IMR-90 (cell line): ENCODE data around the gene DPEP1. TPM values are rescaled to one million over a fixed set of nuclear protein-coding genes. Genes with fewer than 3 reads are reported as not detected.

ENCODE experiments used
- ATAC-seq: fragments of 200-7000 bp; cut with Tn5 transposase; 2 replicates; pipeline ENCODE4 v1.9.1; 2020; ENCODE audit warnings: low read depth, mild to moderate bottlenecking, moderate library complexity
- BruUV-seq: library from RNA; stranded (reverse); fragments of 400-500 nt; replicated peaks from 2 replicates; lab custom pipeline; 2021; lab: Mats Ljungman, UMichigan
- CTCF ChIA-PET: fragments of 300-600 bp; formaldehyde crosslinking; extraction: SDS; loops from one replicate; lab custom pipeline; 2021; ENCODE audit warnings: antibody characterized with exemption; lab: Yijun Ruan, JAX
- POLR2A ChIA-PET: fragments of 300-600 bp; sonication (Branson Sonifier 250); formaldehyde crosslinking; loops from one replicate; lab custom pipeline; 2022; ENCODE audit warnings: antibody characterized with exemption; ENCODE audit not compliant: unreplicated experiment; lab: Charles Lee
- DNase-seq: peaks from one replicate; pipeline ENCODE4 v3.0.0; 2013
- H2AFZ ChIP-seq: replicated peaks from 2 replicates; pipeline ENCODE3; 2013; ENCODE audit warnings: low read length, mild to moderate bottlenecking; ENCODE audit not compliant: poor library complexity
- H2AK5ac ChIP-seq: 2 replicates; pipeline ENCODE4 v1.6.1; 2013; ENCODE audit warnings: low read depth, low read length, inconsistent platforms
- H2AK9ac ChIP-seq: replicated peaks from 2 replicates; pipeline ENCODE3; 2013; ENCODE audit warnings: mild to moderate bottlenecking, low read depth, low read length, moderate library complexity; ENCODE audit not compliant: poor library complexity
- H2BK120ac ChIP-seq: 2 replicates; pipeline ENCODE4 v1.6.1; 2013; ENCODE audit warnings: low read depth, low read length, inconsistent platforms
- H2BK15ac ChIP-seq: 3 replicates; pipeline ENCODE4 v1.6.1; 2013; ENCODE audit warnings: low read depth, low read length, inconsistent platforms
- H2BK20ac ChIP-seq: 2 replicates; pipeline ENCODE4 v1.6.1; 2013; ENCODE audit warnings: low read depth, mild to moderate bottlenecking, inconsistent platforms, low read length, moderate library complexity
- H2BK5ac ChIP-seq: 2 replicates; pipeline ENCODE4 v1.6.1; 2013; ENCODE audit warnings: mild to moderate bottlenecking, low read depth, low read length, inconsistent platforms; ENCODE audit not compliant: poor library complexity, severe bottlenecking
- H3K14ac ChIP-seq: replicated peaks from 2 replicates; pipeline ENCODE4 v1.6.1; 2013; ENCODE audit warnings: low read depth, low read length, inconsistent platforms
- H3K18ac ChIP-seq: 2 replicates; pipeline ENCODE4 v1.6.1; 2013; ENCODE audit warnings: low read depth, low read length, control low read depth
- H3K23ac ChIP-seq: 2 replicates; pipeline ENCODE4 v1.6.1; 2013; ENCODE audit warnings: low read depth, low read length, inconsistent platforms
- H3K27ac ChIP-seq: 2 replicates; pipeline ENCODE4 v1.5.1; 2013; ENCODE audit warnings: mild to moderate bottlenecking, control low read depth, low read length; ENCODE audit not compliant: insufficient read depth
- H3K27me3 ChIP-seq: 2 replicates; pipeline ENCODE4 v1.6.1; 2013; ENCODE audit warnings: low read length; ENCODE audit not compliant: control insufficient read depth, insufficient read depth
- H3K36me3 ChIP-seq: 2 replicates; pipeline ENCODE4 v1.6.1; 2013; ENCODE audit warnings: low read length, mixed read lengths; ENCODE audit not compliant: control insufficient read depth, insufficient read depth
- H3K4ac ChIP-seq: 2 replicates; pipeline ENCODE4 v1.6.1; 2013; ENCODE audit warnings: low read depth, low read length, inconsistent platforms
- H3K4me1 ChIP-seq: 2 replicates; pipeline ENCODE4 v1.6.1; 2013; ENCODE audit warnings: low read length, mixed read lengths; ENCODE audit not compliant: control insufficient read depth, insufficient read depth
- H3K4me2 ChIP-seq: 2 replicates; pipeline ENCODE4 v1.6.1; 2013; ENCODE audit warnings: low read depth, mild to moderate bottlenecking, control low read depth, low read length, moderate library complexity
- H3K4me3 ChIP-seq: 2 replicates; pipeline ENCODE4 v1.5.1; 2013; ENCODE audit warnings: low read depth, mild to moderate bottlenecking, control low read depth, low read length, moderate library complexity; ENCODE audit not compliant: insufficient read depth
- H3K56ac ChIP-seq: 2 replicates; pipeline ENCODE4 v1.6.1; 2013; ENCODE audit warnings: low read length, inconsistent platforms; ENCODE audit not compliant: insufficient read depth; ENCODE audit errors: extremely low read depth
- H3K79me1 ChIP-seq, 2 experiments: 2 replicates each; pipeline ENCODE4 v1.6.1; 2013; ENCODE audit warnings: low read length in 2 of 2, inconsistent platforms in 1 of 2, low read depth in 1 of 2
- H3K9ac ChIP-seq: 2 replicates; pipeline ENCODE4 v1.6.1; 2013; ENCODE audit warnings: low read depth, low read length, control low read depth
- H3K9me1 ChIP-seq: 2 replicates; pipeline ENCODE4 v1.6.1; 2013; ENCODE audit warnings: low read length, inconsistent platforms; ENCODE audit not compliant: insufficient read depth
- H3K9me3 ChIP-seq: 2 replicates; pipeline ENCODE4 v1.6.1; 2013; ENCODE audit warnings: low read length; ENCODE audit not compliant: control insufficient read depth, insufficient read depth
- H4K20me1 ChIP-seq: 2 replicates; pipeline ENCODE4 v1.6.1; 2013; ENCODE audit warnings: low read length, inconsistent platforms; ENCODE audit not compliant: insufficient read depth
- H4K5ac ChIP-seq: 2 replicates; pipeline ENCODE4 v1.6.1; 2013; ENCODE audit warnings: mild to moderate bottlenecking, low read depth, low read length, control low read depth
- H4K8ac ChIP-seq, 2 experiments: 2 replicates each; pipeline ENCODE4 v1.6.1; 2013; ENCODE audit warnings: low read depth in 2 of 2, low read length in 2 of 2, control low read depth in 1 of 2, inconsistent platforms in 1 of 2
- H4K91ac ChIP-seq: 2 replicates; pipeline ENCODE4 v1.6.1; 2013; ENCODE audit warnings: low read depth, low read length, inconsistent platforms; ENCODE audit not compliant: insufficient read depth
- BHLHE40 ChIP-seq: fragments of 150-350 bp; IDR thresholded peaks from 2 replicates; pipeline ENCODE4 v1.6.1; 2016; ENCODE audit warnings: mild to moderate bottlenecking, low read depth, low read length
- CEBPB ChIP-seq: IDR thresholded peaks from 2 replicates; pipeline ENCODE4 v1.6.1; 2012; ENCODE audit warnings: low read depth, low read length, improper control_type of control experiment
- CHD1 ChIP-seq: IDR thresholded peaks from 2 replicates; pipeline ENCODE4 v1.6.1; 2012; ENCODE audit warnings: low read depth, low read length, improper control_type of control experiment
- CTCF ChIP-seq: conservative IDR thresholded peaks from 2 replicates; pipeline ENCODE4 v1.5.1; 2012; ENCODE audit warnings: mild to moderate bottlenecking, low read depth, low read length, improper control_type of control experiment
- FOS ChIP-seq: fragments of 150-350 bp; IDR thresholded peaks from 2 replicates; pipeline ENCODE4 v1.6.1; 2016; ENCODE audit warnings: low read depth, low read length
- MAFK ChIP-seq: IDR thresholded peaks from 2 replicates; pipeline ENCODE4 v1.6.1; 2012; ENCODE audit warnings: low read depth, low read length, improper control_type of control experiment
- MAZ ChIP-seq: IDR thresholded peaks from 2 replicates; pipeline ENCODE4 v1.6.1; 2012; ENCODE audit warnings: low read depth, mild to moderate bottlenecking, low read length, improper control_type of control experiment, moderate library complexity, borderline replicate concordance
- MXI1 ChIP-seq: IDR thresholded peaks from 2 replicates; pipeline ENCODE4 v1.6.1; 2012; ENCODE audit warnings: low read depth, mild to moderate bottlenecking, low read length, moderate library complexity, borderline replicate concordance
- NFE2L2 ChIP-seq: fragments of 150-350 bp; IDR thresholded peaks from 2 replicates; pipeline ENCODE4 v1.6.1; 2016; ENCODE audit warnings: low read depth, mild to moderate bottlenecking, low read length
- POLR2A ChIP-seq: IDR thresholded peaks from 2 replicates; pipeline ENCODE4 v1.6.1; 2012; ENCODE audit warnings: mild to moderate bottlenecking, low read depth, low read length
- RCOR1 ChIP-seq: IDR thresholded peaks from 2 replicates; pipeline ENCODE4 v1.6.1; 2012; ENCODE audit warnings: mild to moderate bottlenecking, low read length, improper control_type of control experiment; ENCODE audit not compliant: insufficient replicate concordance
- RFX5 ChIP-seq: IDR thresholded peaks from 2 replicates; pipeline ENCODE4 v1.8.0; 2012; ENCODE audit warnings: low read depth, mild to moderate bottlenecking, low read length, moderate library complexity
- SMC3 ChIP-seq: fragments of 150-350 bp; IDR thresholded peaks from 2 replicates; pipeline ENCODE4 v1.6.1; 2016; ENCODE audit warnings: low read depth, mild to moderate bottlenecking, antibody characterized with exemption, low read length, moderate library complexity
- USF2 ChIP-seq: fragments of 150-350 bp; IDR thresholded peaks from 2 replicates; pipeline ENCODE4 v1.6.1; 2017; ENCODE audit warnings: mild to moderate bottlenecking, antibody characterized with exemption, low read length, low read depth
- WGBS, 2 experiments: methylation state at CpG; one replicate each; pipeline versions ENCODE4 v1.1.5 to v1.1.7; 2013; ENCODE audit warnings: missing lambda C conversion rate in 2 of 2; ENCODE audit not compliant: insufficient read length in 1 of 2; ENCODE audit errors: extremely low coverage in 2 of 2; 5-methylcytosine and 5-hydroxymethylcytosine counted together
- dilution Hi-C: fragments of 300-500 bp; cut with HindIII; formaldehyde crosslinking; loops from one replicate; pipeline ENCODE4 v1.14.3; 2018; ENCODE audit warnings: low sequenced_read_pairs; ENCODE audit not compliant: unreplicated experiment
- in situ Hi-C: fragments of 300-500 bp; cut with MboI; formaldehyde crosslinking; loops from 3 replicates; pipeline ENCODE4 v1.14.3; 2019; ENCODE audit warnings: low sequenced_read_pairs, inconsistent platforms, mixed read lengths
- intact Hi-C: fragments of 100-400 bp; cut with micrococcal nuclease; formaldehyde crosslinking; loops from 2 replicates; pipeline ENCODE4 v1.10.0; 2022
- polyA plus RNA-seq, 3 experiments: library from polyadenylated mRNA; depleted of rRNA; stranded (reverse); fragments of >200 nt; gene quantifications; 2 replicates each; pipeline ENCODE4 v1.2.3, GENCODE V29; 2012; ENCODE audit warnings: low replicate concordance in 1 of 3
- total RNA-seq: library from RNA; depleted of rRNA; stranded (reverse); fragments of >200 nt; gene quantifications from 2 replicates; pipeline ENCODE4 v1.2.3, GENCODE V29; 2012

DPEP1 gene
- total and polyA plus RNA-seq, 2 of the 4 experiments (the other 2 are of a cell fraction), result not detected

- no peak overlapping the region for H4K5ac ChIP-seq
- no peaks in the 10 kb centered on the region for H3K9me3 ChIP-seq
- dilution Hi-C loops, result no loop called here
- H3K4me2 ChIP-seq, result no peak overlapping the region
- no peak for ATAC-seq
- no peak overlapping the region for H2AK5ac ChIP-seq
- no peak overlapping the region for H4K91ac ChIP-seq
- in situ Hi-C loops, result no loop called here
- no peak overlapping the region for H4K8ac ChIP-seq
- DNase-seq, result no peak
- H3K4me1 ChIP-seq, result no peaks in the 10 kb centered on the region
- no peaks in the 10 kb centered on the region for H3K9me1 ChIP-seq
- H3K4ac ChIP-seq, result no peak overlapping the region
- no peak overlapping the region for H2BK15ac ChIP-seq
- no peak overlapping the region for H2BK20ac ChIP-seq
- no peak overlapping the region for H3K4me3 ChIP-seq
- H3K56ac ChIP-seq, result no peak overlapping the region
- intact Hi-C loops, result no loop called here
- ChIA-PET CTCF (no interaction called here), POLR2A (no interaction called here)
- H3K18ac ChIP-seq, result no peak overlapping the region
- no peaks in the 10 kb centered on the region for H3K27me3 ChIP-seq
- H3K79me1 ChIP-seq, result no peaks in the 10 kb centered on the region
- TF ChIP-seq CTCF, result no peak
- no peak for TF ChIP-seq RCOR1
- no peak for TF ChIP-seq MAZ
- no peak for TF ChIP-seq USF2
- TF ChIP-seq NFE2L2, result no peak
- no peak for TF ChIP-seq BHLHE40
- TF ChIP-seq CEBPB, result no peak
- TF ChIP-seq MAFK, result no peak
- TF ChIP-seq CHD1, result no peak
- TF ChIP-seq RFX5, result no peak
- no peak for TF ChIP-seq FOS
- TF ChIP-seq POLR2A, result no peak
- no peak for TF ChIP-seq MXI1
- TF ChIP-seq SMC3, result no peak
- no peak overlapping the region for H3K14ac ChIP-seq
- H3K9ac ChIP-seq, result no peak overlapping the region
- no peak overlapping the region for H2AK9ac ChIP-seq
- H2AFZ ChIP-seq, result no peak overlapping the region
- BruUV-seq, result no TSS peak
- H4K20me1 ChIP-seq, result no peaks in the 10 kb centered on the region
- no peak overlapping the region for H2BK5ac ChIP-seq
- no peak overlapping the region for H3K23ac ChIP-seq
- 100% methylated on average over 5 of the region's 26 CpGs; no CpG with 5 or more reads in 1 of the 2 experiments for WGBS, 2 experiments
- no peak overlapping the region for H2BK120ac ChIP-seq
- H3K27ac ChIP-seq, result no peak overlapping the region
- no peaks in the 10 kb centered on the region for H3K36me3 ChIP-seq
Measured at GRCh38 chr16:89588413-89589109, 24.9 kb upstream of the DPEP1 start.
